RWPE1 (cell line): Measurements from ENCODE around the gene ZNF30.

Experiments
- CTCF ChIA-PET: fragments of 350-600 bp; sonication (Branson Sonifier 250); formaldehyde crosslinking; extraction: SDS; loops from one replicate; lab custom pipeline; 2021; lab: Yijun Ruan, JAX
- POLR2A ChIA-PET: fragments of 400-600 bp; formaldehyde crosslinking; extraction: SDS; loops from one replicate; lab custom pipeline; 2020; ENCODE audit warnings: antibody characterized with exemption; ENCODE audit not compliant: low non-redundant PET; lab: Yijun Ruan, JAX
- DNase-seq: peaks from one replicate; pipeline ENCODE4 v3.0.0; 2012; ENCODE audit warnings: low spot score
- H3K27ac ChIP-seq: fragments of 450-650 bp; 2 replicates; pipeline ENCODE4 v1.5.1; 2017
- CTCF ChIP-seq: fragments of 450-650 bp; conservative IDR thresholded peaks from 2 replicates; pipeline ENCODE4 v1.5.1; 2017; ENCODE audit warnings: low read depth, mild to moderate bottlenecking

The ZNF30 gene

GRCh38 chr19:34926685-34927375 is at the start of gene ZNF30:
ZNF30 (plus strand) TSS chr19:34926903; CDS start chr19:34929948, 3,045 bp downstream.
- no peak for TF ChIP-seq CTCF
- CTCF ChIA-PET = interaction anchor here (0.6 to 0.9 kb wide), 4 partner anchors 47 to 281 kb away, joined by 3 to 6 read pairs (median 4); no protein-coding TSS in a partner anchor
- DNase-seq = peak; percentile 85
- peak within 1 kb of the TSS; percentile 79 for H3K27ac ChIP-seq
- POLR2A ChIA-PET = interaction anchor here (1.0 kb wide), 1 partner anchor 194 kb away, joined by 3 read pairs; no protein-coding TSS in a partner anchor

- no peak overlapping the region for H3K27ac ChIP-seq
- CTCF ChIA-PET = no interaction called here
- POLR2A ChIA-PET = no interaction called here
- DNase-seq = no peak
- no peak for TF ChIP-seq CTCF
Observed at GRCh38 chr19:34879563-34879962, 47.1 kb upstream of the ZNF30 start.

DNA sequence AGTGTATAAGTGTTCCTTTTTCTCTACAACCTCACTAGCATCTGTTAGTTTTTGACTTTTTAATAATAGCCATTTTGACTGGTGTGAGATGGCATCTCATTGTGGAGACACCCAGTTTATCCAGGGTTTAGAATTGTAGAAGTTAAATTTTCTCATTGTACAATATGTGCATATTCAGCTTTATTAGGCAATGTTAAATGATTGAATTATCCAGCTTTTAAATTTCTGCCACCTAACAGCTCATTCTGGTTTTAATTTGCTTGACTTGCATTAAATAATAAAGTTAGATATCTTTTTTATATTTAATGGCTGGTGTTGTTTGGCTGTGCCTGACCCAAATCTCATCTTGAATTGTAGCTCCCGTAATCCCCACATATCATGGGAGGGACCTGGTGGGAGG is 46.7 kb upstream of the ZNF30 start:
- ChIA-PET CTCF (no interaction called here), POLR2A (no interaction called here)
- TF ChIP-seq CTCF = no peak
- no peak overlapping the region for H3K27ac ChIP-seq
- DNase-seq = no peak

DNA sequence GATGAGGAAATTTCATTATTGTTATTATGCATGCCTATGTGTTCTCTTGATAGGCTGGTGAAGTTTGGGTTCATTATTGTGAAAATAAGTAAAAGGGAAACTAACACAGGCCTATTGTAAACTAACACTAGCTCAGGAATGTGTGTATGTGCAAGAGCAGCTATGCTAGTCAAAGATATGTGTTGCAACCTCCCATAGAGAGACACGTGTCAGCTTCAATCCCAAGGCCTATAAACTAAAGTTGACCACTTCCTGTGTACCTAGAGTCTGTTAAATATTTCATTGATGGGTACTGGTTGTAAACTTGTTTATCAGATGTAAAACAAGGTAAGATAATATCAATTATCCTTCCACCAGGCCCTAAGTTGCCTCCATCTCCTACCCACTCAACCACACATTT is 44.7 kb upstream of the ZNF30 start:
- CTCF ChIA-PET = no interaction called here
- POLR2A ChIA-PET = no interaction called here
- no peak for TF ChIP-seq CTCF
- no peak overlapping the region for H3K27ac ChIP-seq
- no peak for DNase-seq

GRCh38 chr19:34888091-34888490 is 38.6 kb upstream of the ZNF30 start:
- CTCF ChIA-PET = no interaction called here
- TF ChIP-seq CTCF = no peak
- no peak overlapping the region for H3K27ac ChIP-seq
- no peak for DNase-seq
- POLR2A ChIA-PET = no interaction called here

DNA sequence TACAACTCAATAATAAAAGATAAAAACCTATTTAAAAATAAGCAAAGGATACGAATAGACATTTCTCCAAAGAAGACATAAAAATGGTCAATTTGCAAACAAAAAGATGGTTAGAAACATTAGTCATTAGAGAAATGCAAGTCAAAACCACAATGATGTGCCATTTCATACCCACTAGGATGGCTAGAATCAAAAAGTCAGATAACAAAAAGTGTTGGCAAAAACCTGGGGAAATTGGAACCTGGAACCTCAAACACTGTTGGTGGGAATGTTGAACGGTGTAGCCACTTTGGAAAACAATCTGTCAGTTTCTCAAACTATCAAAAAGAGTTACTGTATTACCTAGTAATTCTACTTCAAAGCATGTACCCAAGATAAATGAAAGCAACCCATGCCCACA is 26.5 kb upstream of the ZNF30 start:
- H3K27ac ChIP-seq = no peak overlapping the region
- CTCF ChIA-PET = no interaction called here
- POLR2A ChIA-PET = no interaction called here
- no peak for DNase-seq
- no peak for TF ChIP-seq CTCF
